Measurements from ENCODE around the gene PALD1. TPM values are rescaled to one million over a fixed set of nuclear protein-coding genes. Genes with fewer than 3 reads are reported as not detected.

Gene PALD1
- total and polyA plus RNA-seq, 2 of the 13 experiments (the other 11 are each of a cell fraction or from before 2014, with no cell fraction given), result 0.07 to 0.09 TPM

DNA sequence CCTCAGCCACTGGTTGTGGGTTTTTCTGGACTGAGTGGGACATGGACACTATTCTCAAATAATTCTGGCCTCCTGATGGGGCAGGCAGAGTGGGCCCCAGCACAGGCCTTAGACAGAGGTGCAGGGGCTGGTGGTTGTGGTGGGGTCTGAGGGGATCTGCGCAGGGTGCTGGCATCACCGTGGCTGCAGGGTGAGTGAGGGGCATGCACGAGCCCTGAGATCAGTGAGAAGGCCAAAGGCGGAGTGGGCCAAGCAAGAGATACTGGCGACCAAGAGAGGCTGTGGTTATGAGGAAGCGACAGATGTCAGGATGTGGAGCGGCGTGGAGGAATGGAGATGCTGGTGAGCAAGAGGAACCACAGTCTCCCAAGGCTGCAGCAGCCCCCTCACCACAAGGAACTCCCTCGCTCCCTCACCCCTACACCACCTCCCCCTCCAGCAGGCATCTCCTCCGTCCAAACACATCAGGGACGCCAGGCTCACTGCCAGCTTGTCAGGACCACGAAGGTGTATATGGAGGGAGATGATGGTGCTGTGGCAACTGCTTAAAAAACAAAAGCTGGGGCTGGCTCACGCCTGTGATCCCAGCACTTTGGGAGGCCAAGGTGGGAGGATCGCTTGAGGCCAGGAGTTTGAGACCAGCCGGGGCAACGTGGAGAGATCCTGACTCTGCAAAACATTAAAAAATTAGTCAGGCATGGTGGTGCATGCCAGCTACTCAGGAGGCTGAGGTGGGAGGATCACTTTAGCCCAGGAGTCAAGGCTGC is 114.4 kb downstream of the PALD1 start:
- H4K20me1 ChIP-seq (ENCODE audit: insufficient read depth, low read length), result no peaks in the 10 kb centered on the region
- H3K4me1 ChIP-seq (ENCODE audit: insufficient read depth, low read length), result peaks cover 39% of the 10 kb centered on the region
- no TSS peak for BruUV-seq (replicated peaks)
- CTCF ChIA-PET (ENCODE audit: low intra/inter-chr PET ratio, low total read pairs), result no interaction called here
- no peak overlapping the region for H3K4me3 ChIP-seq (replicated peaks in 1 of 3; ENCODE audit: insufficient read depth in 1 of 3, low read depth in 2 of 3, low read length in 3 of 3)
- H3K79me2 ChIP-seq (ENCODE audit: insufficient read depth, low read length), result no peaks in the 10 kb centered on the region
- H3K4me2 ChIP-seq (ENCODE audit: low read depth, low read length), result no peak overlapping the region
- TF ChIP-seq MAF1 (CRISPR knock-in tag; IDR thresholded peaks at IDR 0.05; ENCODE audit: borderline replicate concordance), result no peak
- TF ChIP-seq BCLAF1 (IDR thresholded peaks at IDR 0.05), result no peak
- TF ChIP-seq GZF1 (CRISPR knock-in tag; IDR thresholded peaks at IDR 0.05), result no peak
- TF ChIP-seq ZNF225 (CRISPR knock-in tag; IDR thresholded peaks at IDR 0.05), result no peak
- no peak for TF ChIP-seq ZFP1 (CRISPR knock-in tag; IDR thresholded peaks at IDR 0.05)
- no peak for TF ChIP-seq ZNF646 (CRISPR knock-in tag; IDR thresholded peaks at IDR 0.05)
- TF ChIP-seq FOXK2 (IDR thresholded peaks at IDR 0.05), result no peak
- H2AFZ ChIP-seq (ENCODE audit: low read length), result no peak overlapping the region
- in situ Hi-C loops (cut with HindIII; ENCODE audit: extremely low pct_ligation_motif_present, low pct_unique_long_range_greater_than_20kb), result no loop called here
- 79% methylated on average over 16 of the region's 16 CpGs for WGBS (ENCODE audit: low lambda C conversion rate)
- H3K27me3 ChIP-seq (ENCODE audit: control insufficient read depth in 1 of 2, insufficient read depth in 2 of 2, low read length in 2 of 2), result no peaks in the 10 kb centered on the region; a peak in 1 of 5 replicates
- no peaks in the 10 kb centered on the region for H3K9me3 ChIP-seq (ENCODE audit: low read length)
- intact Hi-C loops (cut with micrococcal nuclease; ENCODE audit: unreplicated experiment), result no loop called here
- no peak for FAIRE-seq
- DNase-seq (ENCODE audit: low spot score), result no peak
- no peaks in the 10 kb centered on the region for H3K36me3 ChIP-seq (replicated peaks in 1 of 2; ENCODE audit: control insufficient read depth in 1 of 2, insufficient read depth in 2 of 2, low read length in 2 of 2)
- no peak overlapping the region for H3K27ac ChIP-seq (ENCODE audit: extremely low read length, insufficient read depth, low read length)
- no peak overlapping the region for H3K9ac ChIP-seq (ENCODE audit: insufficient read depth, low read depth, low read length)
- no peak for ATAC-seq
- POLR2A ChIA-PET, result no interaction called here

Measured in HepG2 (cell line).